IPS-NIHi11 (cell line): ENCODE results near the gene PHF8.

Source experiments
- DNase-seq: peaks from one replicate; pipeline ENCODE4 v3.0.0; 2012; ENCODE audit warnings: mixed read lengths, low spot score

PHF8 gene

GRCh38 chrX:54044126-54044876 is at the start of gene PHF8:
Gene PHF8, minus strand, starts transcription at chrX:54044473. Its CDS starts 1,745 bp downstream, at chrX:54042728.
- peak; percentile 81 for DNase-seq

- no peak for DNase-seq
These were observed 49.3 kb upstream of the PHF8 start for GRCh38 chrX:54093571-54093970.

- DNase-seq: no peak
These were observed 48.9 kb upstream of the PHF8 start for GRCh38 chrX:54093159-54093558.

GRCh38 chrX:54090880-54091279 is 46.6 kb upstream of the PHF8 start:
- no peak for DNase-seq

DNA sequence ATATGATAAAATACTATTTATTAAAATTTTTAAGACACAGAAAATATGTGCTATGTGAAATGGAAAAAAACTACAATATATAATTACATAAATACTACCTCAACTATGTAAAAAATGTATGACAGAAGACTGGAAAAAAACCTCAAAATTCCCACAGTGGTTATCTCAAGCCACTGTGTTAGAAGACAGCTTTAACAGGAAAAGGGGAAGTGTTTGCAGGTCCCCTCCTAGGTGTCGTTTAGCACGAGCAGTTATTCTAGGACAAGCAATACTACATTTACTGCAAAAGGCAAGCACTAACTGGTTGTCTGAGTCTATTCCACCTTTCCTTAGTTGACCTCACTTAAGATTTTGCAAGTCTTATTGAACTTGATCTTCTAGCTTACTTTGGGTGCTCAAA is 44.9 kb upstream of the PHF8 start:
- DNase-seq: no peak

DNA sequence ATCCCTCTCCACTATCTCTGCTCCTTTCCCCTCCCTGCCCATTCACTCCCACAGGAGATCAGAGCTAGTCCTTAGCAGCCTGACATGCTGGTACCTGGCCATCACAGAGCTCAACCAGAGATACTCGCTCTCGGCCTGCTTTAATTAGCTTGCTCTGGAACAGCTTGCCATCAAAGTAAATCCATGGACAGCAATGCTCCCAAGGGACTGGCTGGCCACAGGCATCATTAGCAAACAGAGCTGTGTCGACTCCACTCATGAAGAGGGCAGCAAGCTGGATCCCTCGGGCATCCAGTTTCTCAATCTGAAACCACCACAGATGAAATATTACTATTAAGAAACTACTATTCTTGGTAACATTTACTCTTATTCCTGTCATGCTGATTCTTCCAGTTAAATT is 43.4 kb upstream of the PHF8 start:
- no peak for DNase-seq

DNA sequence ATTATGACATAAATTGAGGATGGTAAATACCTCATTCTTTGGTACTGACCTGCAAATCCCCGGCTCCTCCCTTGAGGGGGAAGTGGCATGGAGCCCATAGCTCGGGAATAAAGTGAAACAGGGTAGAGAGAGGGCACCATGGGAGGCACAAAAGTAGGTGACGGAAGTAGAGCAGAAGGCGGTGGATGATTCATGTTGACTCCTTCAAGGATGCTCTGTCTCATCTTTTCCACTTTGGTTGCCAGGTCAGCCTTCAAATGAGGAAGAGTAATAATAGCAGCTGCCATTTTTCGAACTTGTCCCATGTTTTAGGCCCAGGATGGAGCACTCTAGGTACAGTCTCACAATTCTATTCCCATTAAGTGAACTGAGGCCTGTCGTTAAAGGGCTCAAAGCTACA is 41.4 kb upstream of the PHF8 start:
- DNase-seq: no peak

DNA sequence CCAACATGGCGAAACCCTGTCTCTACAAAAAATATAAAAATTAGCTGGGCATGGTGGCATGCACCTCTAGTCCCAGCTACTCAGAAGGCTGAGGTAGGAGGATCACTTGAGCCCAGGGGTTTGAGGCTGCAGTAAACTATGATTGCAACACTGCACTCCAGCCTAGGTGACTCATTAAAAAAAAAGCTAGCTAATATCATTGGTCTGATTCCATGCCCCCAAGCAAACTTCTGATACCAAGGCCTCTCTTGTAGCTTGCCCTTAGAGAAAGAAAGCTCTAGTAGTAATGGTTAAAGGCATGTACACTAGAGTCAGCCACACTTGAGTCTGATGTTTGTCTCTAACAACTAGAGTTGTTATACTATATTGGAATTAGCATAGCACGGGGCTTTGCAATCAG is 32.6 kb upstream of the PHF8 start:
- DNase-seq: no peak

DNA sequence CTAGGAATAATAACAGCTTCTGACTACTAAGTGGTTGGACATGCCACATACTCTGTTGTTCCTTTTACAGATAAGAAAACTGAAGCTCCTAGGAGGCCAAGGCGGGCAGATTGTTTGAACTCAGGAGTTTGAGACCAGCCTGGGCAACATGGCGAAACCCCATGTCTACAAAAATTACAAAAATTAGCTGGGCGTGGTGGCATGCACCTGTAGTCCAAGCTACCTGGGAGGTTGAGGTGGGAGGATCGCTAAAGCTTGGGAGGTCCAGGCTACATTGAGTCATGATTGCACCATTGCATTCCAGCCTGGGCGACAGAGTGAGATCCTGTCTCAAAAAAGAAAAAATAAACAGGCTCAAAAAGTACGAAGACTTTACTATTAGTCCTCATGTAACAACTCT is 30.6 kb upstream of the PHF8 start:
- DNase-seq: no peak

- no peak for DNase-seq
These were observed 23.5 kb upstream of the PHF8 start for GRCh38 chrX:54067766-54068165.

GRCh38 chrX:54066841-54067240 is 22.6 kb upstream of the PHF8 start:
- DNase-seq: no peak

GRCh38 chrX:54064564-54064963 is 20.3 kb upstream of the PHF8 start:
- DNase-seq: no peak

DNA sequence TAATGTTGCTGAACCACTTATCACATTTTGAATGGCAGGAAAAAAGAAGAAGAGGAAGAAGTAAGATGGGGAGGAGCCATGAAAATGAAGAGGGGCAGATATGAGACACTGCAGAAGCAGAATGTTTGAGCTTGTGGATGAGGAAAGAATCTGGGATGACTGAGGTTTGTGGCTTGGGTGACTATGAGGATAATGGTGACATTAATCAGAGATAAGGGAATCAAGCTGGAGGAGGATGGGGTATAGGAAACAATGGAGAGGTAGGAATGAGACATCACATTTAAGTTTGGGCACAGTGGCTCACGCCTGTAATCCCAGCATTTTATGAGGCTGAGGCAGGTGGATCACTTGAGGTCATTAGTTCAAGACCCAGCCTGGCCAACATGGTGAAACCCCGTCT is 19.1 kb upstream of the PHF8 start:
- no peak for DNase-seq

DNA sequence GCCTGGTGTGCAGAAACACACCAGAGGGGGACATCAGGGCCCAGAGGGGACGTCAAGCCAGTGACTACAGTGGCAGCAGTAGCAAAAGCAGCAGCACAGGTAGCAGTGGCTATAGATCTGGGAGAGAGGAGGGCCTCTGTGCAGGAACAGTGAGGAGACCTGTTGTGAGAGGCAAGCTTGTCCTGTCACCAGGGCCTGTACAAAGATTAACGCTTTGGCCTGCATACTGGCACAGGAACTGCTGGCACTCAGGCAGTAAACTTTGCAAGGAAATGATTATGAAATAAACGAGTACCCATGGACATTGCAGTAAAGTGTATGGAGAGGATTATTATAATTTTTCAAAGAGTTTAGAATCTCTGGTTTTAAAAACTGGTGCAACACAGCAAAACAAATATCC is 5.5 kb upstream of the PHF8 start:
- no peak for DNase-seq

DNA sequence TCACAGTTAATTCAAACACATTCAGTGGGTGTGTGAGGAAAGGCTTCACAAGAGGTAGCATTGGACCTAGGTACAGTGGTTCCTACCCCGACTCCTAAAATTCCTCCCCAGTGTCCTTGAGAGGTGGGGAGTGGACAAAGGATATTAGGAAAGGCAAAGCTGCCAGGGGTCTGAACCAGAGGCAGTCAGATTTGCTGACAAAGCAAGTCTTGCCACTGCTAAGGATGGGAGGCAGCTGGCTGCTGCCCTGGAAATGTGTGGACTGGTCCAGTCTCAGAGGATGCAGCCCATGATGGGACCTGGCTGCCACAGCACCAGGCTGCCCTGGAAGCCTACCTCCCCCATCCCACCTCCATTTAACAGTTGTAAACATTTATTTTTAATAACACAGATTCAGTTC is 4.1 kb upstream of the PHF8 start:
- no peak for DNase-seq

DNA sequence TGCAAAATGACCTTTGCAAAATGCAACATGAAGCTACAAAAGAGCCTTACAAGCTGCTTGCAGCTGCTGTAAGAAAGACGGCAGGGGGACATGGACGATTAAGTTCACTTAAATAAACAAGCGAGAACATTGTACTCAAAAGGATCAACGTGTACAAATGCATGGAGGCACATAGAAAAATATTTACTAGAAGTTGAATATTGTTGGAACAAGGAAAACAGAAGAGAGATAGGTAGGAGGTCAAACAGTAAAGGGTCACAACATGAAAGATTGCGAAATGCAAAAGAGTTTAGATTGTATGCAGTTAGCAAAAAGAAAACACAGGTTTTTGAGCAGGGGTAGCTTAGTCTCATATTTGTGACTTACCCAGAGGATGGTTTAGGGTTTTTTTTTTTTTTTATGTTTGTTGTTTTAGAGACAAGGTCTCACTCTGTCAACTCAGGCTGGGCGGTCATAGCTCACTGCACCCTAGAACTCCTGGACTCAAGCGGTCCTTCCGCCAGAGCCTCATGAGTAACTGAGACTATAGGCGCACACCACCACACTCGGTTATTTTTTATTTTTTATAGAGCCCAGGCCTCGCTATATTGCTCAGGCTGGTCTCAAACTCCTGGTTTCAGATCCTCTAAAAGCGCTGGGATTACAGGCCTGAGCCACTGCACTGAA is 1.4 kb upstream of the PHF8 start:
- DNase-seq: no peak

DNA sequence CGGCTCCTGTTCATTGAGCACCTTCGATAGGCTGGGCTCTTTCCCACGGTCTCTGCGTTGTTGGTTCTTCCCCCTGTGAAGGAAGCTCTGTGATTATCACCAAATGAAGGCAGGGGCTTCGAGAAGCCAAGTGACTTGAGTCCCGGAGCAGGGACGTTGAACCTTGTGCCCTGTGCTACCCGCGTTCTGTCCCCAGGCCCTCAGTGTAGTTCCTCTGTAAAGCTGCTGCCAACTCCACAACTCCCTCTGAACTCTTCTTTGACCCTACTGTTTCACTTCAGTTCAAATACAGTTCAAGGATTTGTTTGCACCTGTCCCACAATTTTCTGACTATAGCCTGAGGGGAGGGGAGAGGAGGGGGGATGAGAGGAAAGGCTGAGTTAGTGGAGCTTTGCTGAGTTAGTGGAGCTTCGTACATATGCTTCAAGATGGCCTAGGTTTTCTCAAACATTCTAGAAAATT is 635 bp upstream of the PHF8 start:
- DNase-seq: no peak

GRCh38 chrX:54043541-54044125 is 640 bp downstream of the PHF8 start:
- DNase-seq: peak; percentile 36

DNA sequence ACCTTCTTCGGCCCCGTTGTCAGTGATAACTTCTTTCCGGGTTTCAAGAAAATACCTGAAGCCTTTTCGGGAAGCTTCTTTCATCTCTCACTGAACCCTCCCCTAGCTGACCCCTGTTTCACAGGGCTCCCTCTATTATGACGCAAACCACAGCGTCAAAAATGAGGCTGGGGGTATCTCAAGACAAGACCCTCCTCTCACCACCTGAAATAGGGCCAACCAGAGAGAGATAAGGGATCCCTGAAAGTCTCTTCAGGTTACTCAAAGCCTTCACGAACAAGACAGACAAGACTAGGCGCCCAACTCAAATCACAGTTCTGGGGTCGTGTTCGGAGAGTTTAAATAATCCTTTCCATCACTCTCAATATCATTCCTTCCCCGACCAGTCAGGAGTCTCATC is 1.2 kb downstream of the PHF8 start:
- no peak for DNase-seq

DNA sequence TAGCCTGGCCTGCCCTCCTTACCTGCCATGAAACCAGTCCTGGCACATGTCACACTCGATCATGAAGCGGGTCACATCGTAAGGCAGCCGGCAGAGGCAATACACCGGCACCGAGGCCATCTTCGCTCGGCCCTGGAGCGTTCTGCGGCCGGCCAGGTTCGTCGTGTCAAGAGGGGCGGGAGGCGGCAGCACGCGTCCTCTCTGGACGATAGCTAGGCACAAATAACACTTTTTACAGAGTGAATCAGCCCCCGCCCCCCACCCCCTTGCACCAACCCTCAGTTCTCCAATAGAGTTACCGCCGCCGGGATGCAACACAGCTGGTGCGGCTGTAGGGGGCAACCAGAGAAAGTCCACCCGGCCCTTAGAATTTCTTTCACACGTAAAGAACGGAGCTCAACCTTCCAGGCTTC is 1.7 kb downstream of the PHF8 start:
- peak; percentile 43 for DNase-seq

DNA sequence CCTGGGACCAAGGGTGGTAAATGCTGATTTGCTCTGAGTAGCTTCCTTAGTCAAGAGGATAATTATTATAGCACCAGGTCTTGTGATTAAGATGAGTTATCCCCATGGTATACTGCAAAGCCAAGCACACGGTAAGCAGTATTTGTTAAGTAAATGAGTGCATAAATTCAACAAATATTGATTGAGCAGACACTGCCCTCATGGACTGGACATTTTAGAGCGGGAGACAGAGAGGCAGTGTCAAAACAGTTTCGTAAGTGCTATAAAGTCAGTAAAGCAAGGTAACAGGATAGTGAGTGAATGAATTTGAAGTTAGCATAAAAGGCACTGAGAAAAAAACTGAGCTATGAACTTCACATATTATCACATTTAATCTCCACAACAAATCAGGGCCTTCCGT is 13.9 kb downstream of the PHF8 start:
- no peak for DNase-seq

GRCh38 chrX:54029529-54030143 is 14.6 kb downstream of the PHF8 start:
- peak; percentile 7 for DNase-seq

GRCh38 chrX:54024350-54024749 is 19.9 kb downstream of the PHF8 start:
- no peak for DNase-seq
